ENCODE data around the gene ANKRD11.
"Not testable (repeated sequence)": the region's sequence is repeated elsewhere in the genome, so short reads cannot be mapped to it uniquely, and the experiment has no call there.

ANKRD11 gene

GRCh38 chr16:89401641-89402445 is 88.5 kb downstream of the ANKRD11 start:
- DNase-seq: no peak

- no peak for DNase-seq
Measured at GRCh38 chr16:89401205-89401604, 89.2 kb downstream of the ANKRD11 start.

- no peak for DNase-seq
Measured at GRCh38 chr16:89400740-89401139, 89.6 kb downstream of the ANKRD11 start.

- no peak for DNase-seq
Measured at GRCh38 chr16:89398924-89399323, 91.4 kb downstream of the ANKRD11 start.

- DNase-seq: no peak
Measured at GRCh38 chr16:89397331-89397861, 93.0 kb downstream of the ANKRD11 start.

- DNase-seq: no peak
Measured at GRCh38 chr16:89396156-89396555, 94.2 kb downstream of the ANKRD11 start.

GRCh38 chr16:89395150-89396142 is 94.9 kb downstream of the ANKRD11 start:
- DNase-seq: no peak

GRCh38 chr16:89393738-89394406 is 96.5 kb downstream of the ANKRD11 start:
- DNase-seq: no peak

- DNase-seq: no peak
Measured at GRCh38 chr16:89392881-89393737, 97.3 kb downstream of the ANKRD11 start.

GRCh38 chr16:89390224-89390583 is 100.2 kb downstream of the ANKRD11 start:
- not testable (repeated sequence) for DNase-seq

GRCh38 chr16:89389504-89390223 is 100.7 kb downstream of the ANKRD11 start:
- DNase-seq: not testable (repeated sequence)

GRCh38 chr16:89388536-89388935 is 101.8 kb downstream of the ANKRD11 start:
- DNase-seq: no peak

GRCh38 chr16:89386306-89387185 is 103.8 kb downstream of the ANKRD11 start:
- DNase-seq: no peak

GRCh38 chr16:89385712-89386111 is 104.6 kb downstream of the ANKRD11 start:
- DNase-seq: no peak

- no peak for DNase-seq
Measured at GRCh38 chr16:89384282-89384681, 106.1 kb downstream of the ANKRD11 start.

- peak in 1 of 2 donors; percentile 26 for DNase-seq
Measured at GRCh38 chr16:89383095-89384003, 107.0 kb downstream of the ANKRD11 start.

GRCh38 chr16:89382555-89382954 is 107.8 kb downstream of the ANKRD11 start:
- DNase-seq: not testable (repeated sequence)

GRCh38 chr16:89381788-89382187 is 108.6 kb downstream of the ANKRD11 start:
- DNase-seq: no peak

- no peak for DNase-seq
Measured at GRCh38 chr16:89380681-89381080, 109.7 kb downstream of the ANKRD11 start.
